ENCODE data around the gene B4GALT6. TPM values are rescaled to one million over a fixed set of nuclear protein-coding genes. Genes with fewer than 3 reads are reported as not detected.

B4GALT6 gene
- total and polyA plus RNA-seq, 9 donors: 2.1 to 16.5 (median 6.5) TPM

GRCh38 chr18:31683968-31684278 lies 458 bp downstream of the B4GALT6 start:
- Histone ChIP-seq H3K9me3 (no peaks in the 10 kb centered on the region), H3K4me1 (ENCODE audit: insufficient read depth) (no peaks in the 10 kb centered on the region), H3K4me3 (peak overlapping the region; percentile 57), H3K27ac (no peak overlapping the region), H3K27me3 (no peaks in the 10 kb centered on the region), H3K36me3 (no peaks in the 10 kb centered on the region)
- TF ChIP-seq POLR2A (IDR thresholded peaks at IDR 0.05) (no peak), EP300 (IDR thresholded peaks at IDR 0.05) (no peak), CTCF (IDR thresholded peaks at IDR 0.05) (no peak)
- 14 to 20% (median 18%) methylated on average over 9 of the region's 9 CpGs for WGBS, 3 donors
- DNase-seq: no peak
- intact Hi-C loops (cut with DNase I): no loop called here

- no peaks in the 10 kb centered on the region for H3K27me3 ChIP-seq
- H3K27ac ChIP-seq: no peak overlapping the region
- no peak overlapping the region for H3K4me3 ChIP-seq
- H3K36me3 ChIP-seq: no peaks in the 10 kb centered on the region
- H3K9me3 ChIP-seq: no peaks in the 10 kb centered on the region
- DNase-seq: no peak
- no peaks in the 10 kb centered on the region for H3K4me1 ChIP-seq (ENCODE audit: insufficient read depth)
- no peak for TF ChIP-seq CTCF (IDR thresholded peaks at IDR 0.05)
- TF ChIP-seq POLR2A (IDR thresholded peaks at IDR 0.05): no peak
- TF ChIP-seq EP300 (IDR thresholded peaks at IDR 0.05): no peak
- 85 to 86% (median 85%) methylated on average over 5 of the region's 5 CpGs for WGBS, 3 donors
- intact Hi-C loops (cut with DNase I): no loop called here
Measured at GRCh38 chr18:31683106-31683505, 1.3 kb downstream of the B4GALT6 start.

DNA sequence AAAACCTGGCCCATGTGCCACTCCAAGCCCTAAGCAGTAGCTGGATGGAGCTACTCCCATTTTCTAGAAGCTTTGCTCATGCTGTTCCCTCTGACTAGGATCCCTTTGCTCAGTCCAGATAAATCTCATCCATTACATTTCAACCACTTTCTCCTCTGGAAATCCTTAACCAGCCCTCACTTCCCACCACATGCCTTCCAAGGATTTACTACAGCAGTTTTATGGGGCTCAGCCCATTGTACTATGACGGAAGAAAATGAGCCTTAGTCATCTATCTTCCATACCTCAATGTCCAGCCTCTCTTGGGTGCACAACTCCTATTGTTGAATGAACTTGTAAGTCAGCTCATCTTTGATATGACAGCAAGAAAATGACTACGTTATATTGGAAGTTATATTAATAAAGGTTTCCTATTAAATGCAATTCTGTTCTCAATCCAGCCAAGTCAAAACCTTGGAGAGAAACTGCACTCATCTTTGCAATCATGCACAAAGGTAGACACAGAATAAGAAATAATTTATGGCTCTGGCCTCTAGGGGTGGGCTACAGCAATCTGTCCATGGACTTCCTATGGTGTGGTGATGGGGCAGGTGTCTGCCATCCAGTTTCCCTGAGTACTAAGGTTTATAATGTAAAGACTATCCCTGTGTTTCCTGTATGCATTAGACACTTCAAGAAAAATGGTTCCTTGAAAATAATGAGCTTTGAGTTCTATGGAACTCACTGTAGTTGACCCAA lies 3.4 kb downstream of the B4GALT6 start:
- no peaks in the 10 kb centered on the region for H3K27me3 ChIP-seq
- no peak overlapping the region for H3K27ac ChIP-seq
- no peaks in the 10 kb centered on the region for H3K9me3 ChIP-seq
- H3K4me1 ChIP-seq (ENCODE audit: insufficient read depth): no peaks in the 10 kb centered on the region
- 89 to 95% (median 93%) methylated on average over 2 of the region's 2 CpGs for WGBS, 3 donors
- TF ChIP-seq EP300 (IDR thresholded peaks at IDR 0.05) (no peak), POLR2A (IDR thresholded peaks at IDR 0.05) (no peak), CTCF (IDR thresholded peaks at IDR 0.05) (no peak)
- no peaks in the 10 kb centered on the region for H3K36me3 ChIP-seq
- H3K4me3 ChIP-seq: no peak overlapping the region
- no peak for DNase-seq
- intact Hi-C loops (cut with DNase I): no loop called here

GRCh38 chr18:31680433-31680811 lies 4.0 kb downstream of the B4GALT6 start:
- Histone ChIP-seq H3K27me3 (no peaks in the 10 kb centered on the region), H3K27ac (no peak overlapping the region), H3K4me3 (no peak overlapping the region), H3K36me3 (no peaks in the 10 kb centered on the region), H3K9me3 (no peaks in the 10 kb centered on the region), H3K4me1 (ENCODE audit: insufficient read depth) (no peaks in the 10 kb centered on the region)
- intact Hi-C loops (cut with DNase I): no loop called here
- no peak for TF ChIP-seq POLR2A (IDR thresholded peaks at IDR 0.05)
- no peak for TF ChIP-seq EP300 (IDR thresholded peaks at IDR 0.05)
- no peak for TF ChIP-seq CTCF (IDR thresholded peaks at IDR 0.05)
- no peak for DNase-seq
- WGBS, 3 donors: 62 to 86% (median 70%) methylated on average over 1 of the region's 1 CpG
